H1 (cell line): ENCODE results near the gene KCNK7. TPM values are rescaled to one million over a fixed set of nuclear protein-coding genes. Genes with fewer than 3 reads are reported as not detected.

Source experiments
- CTCF ChIA-PET: fragments of 300-600 bp; sonication (Branson Sonifier 250); formaldehyde crosslinking; loops from one replicate; lab custom pipeline; 2021; ENCODE audit not compliant: partially characterized antibody; lab: Charles Lee
- POLR2A ChIA-PET: fragments of 300-600 bp; sonication (Branson Sonifier 250); formaldehyde crosslinking; loops from one replicate; lab custom pipeline; 2021; ENCODE audit warnings: inconsistent platforms; ENCODE audit not compliant: partially characterized antibody; lab: Charles Lee
- DNase-seq, 2 experiments: peaks; one replicate each; pipeline versions ENCODE4 v3.0.0 to v3.0.0-alpha.2; 2010 to 2022; ENCODE audit warnings: low spot score in 2 of 2, low read depth in 1 of 2, mixed read lengths in 1 of 2
- FAIRE-seq: peaks from 2 replicates; lab custom pipeline; 2011; peaks lifted over from hg19 to GRCh38; lab: Jason Lieb, UNC
- H2AFZ ChIP-seq: 2 replicates; pipeline ENCODE4 v1.8.1; 2012; ENCODE audit warnings: low read length, inconsistent platforms
- H2AK5ac ChIP-seq: 2 replicates; pipeline ENCODE4 v1.6.1; 2013; ENCODE audit warnings: low read depth, low read length
- H2BK120ac ChIP-seq: replicated peaks from 2 replicates; pipeline ENCODE3; 2013; ENCODE audit warnings: low read depth, low read length, inconsistent platforms
- H2BK12ac ChIP-seq: 2 replicates; pipeline ENCODE4 v1.6.1; 2013; ENCODE audit warnings: low read depth, low read length
- H2BK15ac ChIP-seq: 2 replicates; pipeline ENCODE4 v1.6.1; 2013; ENCODE audit warnings: low read length
- H2BK20ac ChIP-seq: 2 replicates; pipeline ENCODE4 v1.6.1; 2013; ENCODE audit warnings: low read length
- H2BK5ac ChIP-seq: 2 replicates; pipeline ENCODE4 v1.6.1; 2013; ENCODE audit warnings: low read depth, low read length
- H3K14ac ChIP-seq: 2 replicates; pipeline ENCODE4 v1.6.1; 2013; ENCODE audit warnings: inconsistent platforms; ENCODE audit not compliant: insufficient read length
- H3K18ac ChIP-seq: 2 replicates; pipeline ENCODE4 v1.6.1; 2013; ENCODE audit warnings: low read length; ENCODE audit errors: extremely low read depth
- H3K23ac ChIP-seq: 2 replicates; pipeline ENCODE4 v1.6.1; 2013; ENCODE audit warnings: inconsistent platforms; ENCODE audit not compliant: insufficient read length
- H3K23me2 ChIP-seq: 2 replicates; pipeline ENCODE4 v1.6.1; 2013; ENCODE audit warnings: low read depth, low read length
- H3K27ac ChIP-seq: 2 replicates; pipeline ENCODE4 v1.6.1; 2011; ENCODE audit warnings: low read depth, low read length, inconsistent platforms
- H3K27me3 ChIP-seq, 4 experiments: replicated peaks in 1 of 4; 1 replicate in 1 of 4; 2 replicates in 3 of 4; pipeline versions ENCODE4 v1.6.1 to v1.8.1; 2011 to 2013; ENCODE audit warnings: low read length in 3 of 4, mild to moderate bottlenecking in 3 of 4, inconsistent platforms in 2 of 4, mixed read lengths in 2 of 4, moderate library complexity in 1 of 4; ENCODE audit not compliant: control insufficient read depth in 3 of 4, insufficient read depth in 3 of 4; ENCODE audit errors: extremely low read depth in 1 of 4
- H3K36me3 ChIP-seq, 4 experiments: 2 replicates each; pipeline versions ENCODE4 v1.6.1 to v1.8.1; 2011 to 2013; ENCODE audit warnings: mild to moderate bottlenecking in 4 of 4, low read length in 3 of 4, moderate library complexity in 2 of 4, control low read depth in 1 of 4, inconsistent platforms in 1 of 4; ENCODE audit not compliant: insufficient read depth in 4 of 4, control insufficient read depth in 2 of 4
- H3K4ac ChIP-seq: replicated peaks from 2 replicates; pipeline ENCODE3; 2013; ENCODE audit warnings: low read length, low read depth, mixed read lengths, inconsistent platforms; ENCODE audit not compliant: insufficient read length
- H3K4me1 ChIP-seq, 4 experiments: replicated peaks in 1 of 4; 1 replicate in 1 of 4; 2 replicates in 3 of 4; pipeline versions ENCODE4 v1.6.1 to v1.8.1; 2011 to 2013; ENCODE audit warnings: low read length in 3 of 4, inconsistent platforms in 2 of 4, mixed read lengths in 1 of 4; ENCODE audit not compliant: insufficient read depth in 4 of 4, control insufficient read depth in 3 of 4
- H3K4me2 ChIP-seq, 2 experiments: 2 replicates each; pipeline versions ENCODE4 v1.6.1 to v1.8.1; 2011 to 2013; ENCODE audit warnings: low read depth in 2 of 2, low read length in 2 of 2, control low read depth in 1 of 2, inconsistent platforms in 1 of 2, mild to moderate bottlenecking in 1 of 2; ENCODE audit not compliant: insufficient read depth in 1 of 2
- H3K4me3 ChIP-seq, 4 experiments: fragments of 200-600, 300-600 bp in 1 of 4; sonication (generic), shearing (Covaris generic), sonication (Bioruptor Twin) in 1 of 4; 2 replicates each; pipeline versions ENCODE4 v1.5.1 to v1.8.1; 2011 to 2016; ENCODE audit warnings: low read length in 4 of 4, low read depth in 3 of 4, control low read depth in 2 of 4, inconsistent platforms in 2 of 4, mild to moderate bottlenecking in 2 of 4, mixed read lengths in 1 of 4, moderate library complexity in 1 of 4; ENCODE audit not compliant: insufficient read depth in 2 of 4; ENCODE audit errors: extremely low read depth in 1 of 4
- H3K56ac ChIP-seq: replicated peaks from 2 replicates; pipeline ENCODE3; 2013; ENCODE audit warnings: low read depth, mild to moderate bottlenecking, mixed read lengths, low read length, inconsistent platforms; ENCODE audit not compliant: insufficient read length
- H3K79me1 ChIP-seq: 2 replicates; pipeline ENCODE4 v1.6.1; 2013; ENCODE audit warnings: low read depth, low read length, control low read depth
- H3K79me2 ChIP-seq, 2 experiments: 2 replicates each; pipeline versions ENCODE4 v1.6.1 to v1.8.1; 2012 to 2013; ENCODE audit warnings: low read length in 2 of 2, mild to moderate bottlenecking in 2 of 2, inconsistent platforms in 1 of 2; ENCODE audit not compliant: insufficient read depth in 2 of 2, control insufficient read depth in 1 of 2
- H3K9ac ChIP-seq, 4 experiments: replicated peaks in 1 of 4; 1 replicate in 1 of 4; 2 replicates in 3 of 4; pipeline versions ENCODE4 v1.6.1 to v1.8.1; 2011 to 2013; ENCODE audit warnings: low read depth in 3 of 4, low read length in 3 of 4, control low read depth in 2 of 4, mild to moderate bottlenecking in 2 of 4, moderate library complexity in 2 of 4, inconsistent platforms in 1 of 4; ENCODE audit errors: extremely low read depth in 1 of 4
- H3K9me3 ChIP-seq, 2 experiments: 2 replicates each; pipeline versions ENCODE4 v1.6.1 to v1.8.1; 2012 to 2013; ENCODE audit warnings: mild to moderate bottlenecking in 2 of 2, moderate library complexity in 2 of 2, control low read depth in 1 of 2, inconsistent platforms in 1 of 2, low read depth in 1 of 2, low read length in 1 of 2, mixed read lengths in 1 of 2; ENCODE audit not compliant: insufficient read depth in 2 of 2
- H4K20me1 ChIP-seq, 2 experiments: replicated peaks in 1 of 2; 2 replicates each; pipeline versions ENCODE3 to v1.8.1; 2011 to 2013; ENCODE audit warnings: inconsistent platforms in 2 of 2, low read length in 2 of 2, mild to moderate bottlenecking in 1 of 2; ENCODE audit not compliant: insufficient read depth in 2 of 2, control insufficient read depth in 1 of 2
- H4K5ac ChIP-seq: 2 replicates; pipeline ENCODE4 v1.6.1; 2013; ENCODE audit warnings: low read length, low read depth, mixed read lengths, inconsistent platforms; ENCODE audit not compliant: insufficient read length
- H4K8ac ChIP-seq: 2 replicates; pipeline ENCODE4 v1.8.0; 2013; ENCODE audit warnings: mild to moderate bottlenecking, moderate library complexity, low read length, inconsistent platforms; ENCODE audit not compliant: insufficient read depth; ENCODE audit errors: extremely low read depth
- H4K91ac ChIP-seq: replicated peaks from 2 replicates; pipeline ENCODE3; 2013; ENCODE audit warnings: low read length, mixed read lengths, inconsistent platforms; ENCODE audit not compliant: insufficient read length
- EP300 ChIP-seq, 2 experiments: IDR thresholded peaks; 1 replicate in 1 of 2; 2 replicates in 1 of 2; pipeline ENCODE4 v1.6.1; 2011 to 2012; ENCODE audit warnings: low read depth in 2 of 2, low read length in 2 of 2, mild to moderate bottlenecking in 2 of 2, borderline replicate concordance in 1 of 2, inconsistent platforms in 1 of 2, moderate library complexity in 1 of 2
- HDAC2 ChIP-seq, 2 experiments: fragments of 300-600 bp in 1 of 2; sonication (generic) in 1 of 2; IDR thresholded peaks; 2 replicates each; pipeline ENCODE4 v1.6.1; 2011 to 2012; ENCODE audit warnings: low read depth in 2 of 2, low read length in 2 of 2, mild to moderate bottlenecking in 2 of 2, moderate library complexity in 2 of 2, borderline replicate concordance in 1 of 2, inconsistent platforms in 1 of 2
- JUN ChIP-seq: IDR thresholded peaks from 2 replicates; pipeline ENCODE4 v1.6.1; 2011; ENCODE audit warnings: low read depth, mild to moderate bottlenecking, improper control_type of control experiment, low read length
- KDM5A ChIP-seq: fragments of 200-600 bp; IDR thresholded peaks from 2 replicates; pipeline ENCODE4 v1.7.1; 2012; ENCODE audit warnings: mild to moderate bottlenecking, low read length, inconsistent platforms, mixed read lengths
- SAP30 ChIP-seq: fragments of 300-600 bp; sonication (generic); IDR thresholded peaks from 2 replicates; pipeline ENCODE4 v1.7.1; 2012; ENCODE audit warnings: low read length, moderate library complexity, mild to moderate bottlenecking, inconsistent platforms; ENCODE audit not compliant: insufficient read depth, insufficient replicate concordance
- WGBS, 2 experiments: shearing (Covaris generic) in 1 of 2; methylation state at CpG; one replicate each; pipeline versions ENCODE4 v1.1.6 to v1.1.7; 2013 to 2015; ENCODE audit warnings: low lambda C conversion rate in 2 of 2, mixed read lengths in 2 of 2, inconsistent platforms in 1 of 2, low coverage in 1 of 2, missing lambda C conversion rate in 1 of 2; ENCODE audit not compliant: insufficient replicate concordance in 2 of 2, insufficient coverage in 1 of 2, insufficient read length in 1 of 2; ENCODE audit errors: extremely low coverage in 1 of 2, missing lambda C conversion rate in 1 of 2; 5-methylcytosine and 5-hydroxymethylcytosine counted together
- polyA plus RNA-seq, 7 experiments: library from polyadenylated mRNA; depleted of rRNA in 3 of 7; stranded (reverse) in 5 of 7; unstranded in 2 of 7; fragments of >200 nt in 5 of 7; fragments of 200-250 nt in 2 of 7; gene quantifications; 1 replicate in 5 of 7; 2 replicates in 1 of 7; 4 replicates in 1 of 7; pipeline versions ENCODE4 v1.2.1 to v1.2.3, GENCODE V29; 2011 to 2013; ENCODE audit warnings: missing spikeins in 2 of 7, mixed read lengths in 2 of 7
- total RNA-seq: library from RNA; stranded (reverse); fragmentation: NEBNext Ultra II Directional; extraction: Animal tissue kit (Norgen Biotek cat#: 25700); gene quantifications from 2 replicates; pipeline ENCODE4 v1.2.1, GENCODE V29; 2021
- TF ChIP-seq, protein P1 (sequence below): IDR thresholded peaks from 2 replicates; pipeline ENCODE4 v1.6.1; 2011; ENCODE audit warnings: low read depth, mild to moderate bottlenecking, low read length; ENCODE audit not compliant: insufficient read depth

KCNK7 gene
- total and polyA plus RNA-seq, 2 of the 8 experiments (the other 6 are each of a cell fraction or from before 2014, with no cell fraction given) = 0.74 to 1.0 TPM

GRCh38 chr11:65554842-65555430, 40.7 kb downstream of the KCNK7 start:
- no peak overlapping the region for H2BK20ac ChIP-seq
- peaks cover 0 to 49% (median 36%) of the 10 kb centered on the region in 4 experiments; a peak in 6 of 7 replicates for H3K4me1 ChIP-seq
- no peaks in the 10 kb centered on the region for H3K9me3 ChIP-seq
- no peak for FAIRE-seq
- H3K79me1 ChIP-seq = no peaks in the 10 kb centered on the region
- H4K20me1 ChIP-seq = peaks cover 0 to 2% of the 10 kb centered on the region in 2 experiments
- H2BK120ac ChIP-seq = no peak overlapping the region
- H2BK12ac ChIP-seq = peak overlapping the region; percentile 87; the same call in 1 of the 2 replicates
- no peak overlapping the region for H2AFZ ChIP-seq
- no peak overlapping the region; the same call in 1 of the 2 replicates for H3K18ac ChIP-seq
- peaks cover 10% of the 10 kb centered on the region; the same call in 1 of the 2 replicates for H3K23me2 ChIP-seq
- no peaks in the 10 kb centered on the region for H3K36me3 ChIP-seq
- no peak overlapping the region for H3K23ac ChIP-seq
- H3K56ac ChIP-seq = no peak overlapping the region
- ChIA-PET CTCF (interaction anchor here (1.0 to 6.9 kb wide), 5 partner anchors 10 to 59 kb away, joined by 3 to 78 read pairs (median 4); partner anchors contain the start of genes FAM89B and MAP3K11), POLR2A (interaction anchor here (1.0 to 1.2 kb wide), 3 partner anchors 16 to 22 kb away, joined by 3 read pairs; no protein-coding TSS in a partner anchor)
- TF ChIP-seq JUN (no peak), HDAC2 (IDR thresholded peaks at IDR 0.05; ENCODE audit: borderline replicate concordance in 1 of 2, low read depth in 2 of 2, low read length in 2 of 2) (no peak), EP300 (IDR thresholded peaks at IDR 0.05; ENCODE audit: borderline replicate concordance in 1 of 2, low read depth in 2 of 2, low read length in 2 of 2) (no peak), SAP30 (no peak), KDM5A (no peak)
- TF ChIP-seq, protein P1, sequence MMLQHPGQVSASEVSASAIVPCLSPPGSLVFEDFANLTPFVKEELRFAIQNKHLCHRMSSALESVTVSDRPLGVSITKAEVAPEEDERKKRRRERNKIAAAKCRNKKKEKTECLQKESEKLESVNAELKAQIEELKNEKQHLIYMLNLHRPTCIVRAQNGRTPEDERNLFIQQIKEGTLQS = no peak
- H3K79me2 ChIP-seq = no peaks in the 10 kb centered on the region
- WGBS, 2 experiments = 80% methylated on average over 4 of the region's 4 CpGs; no CpG with 5 or more reads in 1 of the 2 experiments
- no peak for DNase-seq
- no peak overlapping the region for H3K4me3 ChIP-seq
- peaks cover 0 to 29% (median 21%) of the 10 kb centered on the region in 4 experiments; a peak in 5 of 7 replicates for H3K27me3 ChIP-seq
- H4K8ac ChIP-seq = no peak overlapping the region
- no peak overlapping the region for H3K9ac ChIP-seq
- no peak overlapping the region for H3K14ac ChIP-seq
- peak overlapping the region; percentile 23 for H4K91ac ChIP-seq
- no peak overlapping the region for H3K27ac ChIP-seq
- H4K5ac ChIP-seq = no peak overlapping the region
- no peak overlapping the region for H3K4ac ChIP-seq
- no peak overlapping the region; a peak in 1 of 4 replicates for H3K4me2 ChIP-seq
- no peak overlapping the region for H2BK5ac ChIP-seq
- peak overlapping the region; percentile 98; the same call in 1 of the 2 replicates for H2BK15ac ChIP-seq
- H2AK5ac ChIP-seq = peak overlapping the region; percentile 60; the same call in 1 of the 2 replicates
